ENCODE measurements around the gene CNTN4. TPM values are rescaled to one million over a fixed set of nuclear protein-coding genes. Genes with fewer than 3 reads are reported as not detected.

The CNTN4 gene
- polyA plus RNA-seq, 1 experiment: not detected

GRCh38 chr3:2274526-2274925, 175.9 kb downstream of the CNTN4 start:
- Histone ChIP-seq H3K4me3 (ENCODE audit: low read depth, low read length) (no peak overlapping the region), H3K9me3 (ENCODE audit: control insufficient read depth, insufficient read depth, low read length) (peaks cover 9% of the 10 kb centered on the region), H3K27me3 (ENCODE audit: control insufficient read depth, insufficient read depth, low read length) (no peaks in the 10 kb centered on the region), H3K27ac (ENCODE audit: low read depth, low read length) (no peak overlapping the region)
- ChIA-PET POLR2A (no interaction called here), CTCF (no interaction called here)
- TF ChIP-seq CTCF (IDR thresholded peaks at IDR 0.05; ENCODE audit: low read depth, low read length): no peak
- no peak for DNase-seq (ENCODE audit: low read depth, low spot score)

- ChIA-PET CTCF (no interaction called here), POLR2A (no interaction called here)
- DNase-seq (ENCODE audit: low read depth, low spot score): no peak
- H3K27ac ChIP-seq (ENCODE audit: low read depth, low read length): no peak overlapping the region
- no peak overlapping the region for H3K4me3 ChIP-seq (ENCODE audit: low read depth, low read length)
- no peaks in the 10 kb centered on the region for H3K27me3 ChIP-seq (ENCODE audit: control insufficient read depth, insufficient read depth, low read length)
- TF ChIP-seq CTCF (IDR thresholded peaks at IDR 0.05; ENCODE audit: low read depth, low read length): no peak
- H3K9me3 ChIP-seq (ENCODE audit: control insufficient read depth, insufficient read depth, low read length): no peaks in the 10 kb centered on the region; the same call in 1 of the 2 replicates
Measured at GRCh38 chr3:2283818-2284217, 185.2 kb downstream of the CNTN4 start.

- no peaks in the 10 kb centered on the region for H3K27me3 ChIP-seq (ENCODE audit: control insufficient read depth, insufficient read depth, low read length)
- H3K9me3 ChIP-seq (ENCODE audit: control insufficient read depth, insufficient read depth, low read length): peaks cover 11% of the 10 kb centered on the region; the same call in 1 of the 2 replicates
- ChIA-PET POLR2A (no interaction called here), CTCF (no interaction called here)
- no peak overlapping the region for H3K4me3 ChIP-seq (ENCODE audit: low read depth, low read length)
- no peak for TF ChIP-seq CTCF (IDR thresholded peaks at IDR 0.05; ENCODE audit: low read depth, low read length)
- no peak overlapping the region for H3K27ac ChIP-seq (ENCODE audit: low read depth, low read length)
- no peak for DNase-seq (ENCODE audit: low read depth, low spot score)
Measured at GRCh38 chr3:2300938-2301337, 202.3 kb downstream of the CNTN4 start.

- Histone ChIP-seq H3K9me3 (ENCODE audit: control insufficient read depth, insufficient read depth, low read length) (peaks cover 11% of the 10 kb centered on the region; the same call in 1 of the 2 replicates), H3K4me3 (ENCODE audit: low read depth, low read length) (no peak overlapping the region), H3K27ac (ENCODE audit: low read depth, low read length) (no peak overlapping the region), H3K27me3 (ENCODE audit: control insufficient read depth, insufficient read depth, low read length) (no peaks in the 10 kb centered on the region)
- TF ChIP-seq CTCF (IDR thresholded peaks at IDR 0.05; ENCODE audit: low read depth, low read length): no peak
- ChIA-PET POLR2A (no interaction called here), CTCF (no interaction called here)
- DNase-seq (ENCODE audit: low read depth, low spot score): no peak
Measured at GRCh38 chr3:2301361-2301760, 202.7 kb downstream of the CNTN4 start.

GRCh38 chr3:2303566-2303965, 204.9 kb downstream of the CNTN4 start:
- TF ChIP-seq CTCF (IDR thresholded peaks at IDR 0.05; ENCODE audit: low read depth, low read length): no peak
- DNase-seq (ENCODE audit: low read depth, low spot score): no peak
- H3K4me3 ChIP-seq (ENCODE audit: low read depth, low read length): no peak overlapping the region
- H3K27ac ChIP-seq (ENCODE audit: low read depth, low read length): no peak overlapping the region
- ChIA-PET CTCF (no interaction called here), POLR2A (no interaction called here)
- H3K9me3 ChIP-seq (ENCODE audit: control insufficient read depth, insufficient read depth, low read length): peaks cover 9% of the 10 kb centered on the region; the same call in 1 of the 2 replicates
- H3K27me3 ChIP-seq (ENCODE audit: control insufficient read depth, insufficient read depth, low read length): no peaks in the 10 kb centered on the region
